DOHH2 (cell line): ENCODE data around the gene KCNMA1.

Experiments
- H3F3A ChIP-seq: fragments of 200-600 bp; sonication (generic), shearing (Covaris generic); 2 replicates; pipeline ENCODE4 v1.6.0; 2016; ENCODE audit warnings: antibody characterized with exemption, mild to moderate bottlenecking; ENCODE audit not compliant: control insufficient read depth, insufficient read depth
- H3K27ac ChIP-seq: fragments of 200-600 bp; sonication (generic); 2 replicates; pipeline ENCODE4 v1.5.1; 2014; ENCODE audit warnings: low read depth, mild to moderate bottlenecking, low read length, moderate library complexity
- H3K27me3 ChIP-seq: fragments of 200-600 bp; sonication (generic); 2 replicates; pipeline ENCODE4 v1.6.1; 2014; ENCODE audit warnings: mild to moderate bottlenecking, low read length, mixed read lengths; ENCODE audit not compliant: control insufficient read depth
- H3K36me3 ChIP-seq: fragments of 200-600 bp; sonication (generic); 2 replicates; pipeline ENCODE4 v1.6.1; 2014; ENCODE audit warnings: mild to moderate bottlenecking, low read length, moderate library complexity, mixed read lengths; ENCODE audit not compliant: control insufficient read depth
- H3K4me1 ChIP-seq: fragments of 200-600 bp; sonication (generic); 2 replicates; pipeline ENCODE4 v1.6.1; 2014; ENCODE audit warnings: mild to moderate bottlenecking, low read length, mixed read lengths; ENCODE audit not compliant: control insufficient read depth
- H3K4me2 ChIP-seq: fragments of 200-600 bp; sonication (generic); 2 replicates; pipeline ENCODE4 v1.6.0; 2014; ENCODE audit warnings: mild to moderate bottlenecking, low read length, moderate library complexity
- H3K4me3 ChIP-seq: fragments of 200-600 bp; sonication (generic); 2 replicates; pipeline ENCODE4 v1.5.1; 2014; ENCODE audit warnings: mild to moderate bottlenecking, low read length, mixed read lengths
- H3K79me2 ChIP-seq: fragments of 200-600 bp; sonication (generic); 2 replicates; pipeline ENCODE4 v1.6.1; 2014; ENCODE audit warnings: mild to moderate bottlenecking, low read length, mixed read lengths; ENCODE audit not compliant: control insufficient read depth
- H3K9me2 ChIP-seq: fragments of 200-600 bp; sonication (generic); replicated peaks from 2 replicates; pipeline ENCODE4 v1.6.1; 2014; ENCODE audit warnings: mild to moderate bottlenecking, low read length, mixed read lengths; ENCODE audit not compliant: control insufficient read depth
- H3K9me3 ChIP-seq: fragments of 200-600 bp; sonication (generic); 2 replicates; pipeline ENCODE4 v1.6.1; 2014; ENCODE audit warnings: antibody characterized with exemption, low read length, mixed read lengths; ENCODE audit not compliant: control insufficient read depth, insufficient read depth
- H4K20me1 ChIP-seq: fragments of 200-600 bp; sonication (generic); 2 replicates; pipeline ENCODE4 v1.6.0; 2014; ENCODE audit warnings: low read depth, mild to moderate bottlenecking, antibody characterized with exemption, low read length, moderate library complexity; ENCODE audit not compliant: control insufficient read depth, insufficient read depth
- EZH2phosphoT487 ChIP-seq: fragments of 200-600 bp; sonication (generic); IDR thresholded peaks from 2 replicates; pipeline ENCODE4 v1.6.1; 2017; ENCODE audit warnings: borderline replicate concordance, mild to moderate bottlenecking, antibody characterized with exemption, low read length, moderate library complexity, mixed read lengths
- TF ChIP-seq, protein P1 (sequence below): fragments of 200-600 bp; sonication (generic); IDR thresholded peaks from one replicate; pipeline ENCODE4 v1.5.1; 2014; ENCODE audit warnings: antibody characterized with exemption, mild to moderate bottlenecking, low read depth, low read length; ENCODE audit not compliant: poor library complexity, severe bottlenecking

Gene KCNMA1

DNA sequence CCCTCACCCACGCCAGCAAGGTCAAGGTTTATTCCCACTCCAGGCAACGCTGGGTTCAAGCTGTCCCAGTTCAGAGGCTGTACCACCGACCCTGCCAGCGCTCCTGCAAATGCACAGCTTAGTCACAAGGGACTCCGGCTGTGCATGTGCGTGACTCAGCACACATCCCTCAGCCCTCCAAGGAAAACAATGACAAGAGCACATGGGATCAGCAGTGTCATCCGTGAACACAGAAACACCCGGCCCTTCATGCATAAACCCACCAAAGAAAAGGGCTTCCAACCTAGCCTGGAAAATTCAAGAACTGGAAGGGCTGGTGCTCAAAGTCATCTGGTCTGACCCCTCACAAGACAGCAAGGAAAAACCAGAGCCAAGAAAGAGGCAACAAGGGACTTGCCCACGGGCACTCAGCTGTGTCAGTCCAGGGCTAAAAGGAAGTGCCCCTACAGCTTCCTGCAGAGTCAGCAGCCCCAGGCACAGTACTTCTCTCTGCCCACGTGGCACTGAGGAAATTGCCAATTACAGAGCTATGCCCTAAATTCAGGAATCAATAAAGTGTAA is 106.1 kb downstream of the KCNMA1 start:
- Histone ChIP-seq H3K9me3 (no peaks in the 10 kb centered on the region), H4K20me1 (no peaks in the 10 kb centered on the region), H3K4me1 (peaks cover 10% of the 10 kb centered on the region), H3K27ac (no peak overlapping the region), H3F3A (no peaks in the 10 kb centered on the region), H3K36me3 (no peaks in the 10 kb centered on the region), H3K4me3 (no peak overlapping the region), H3K4me2 (0 out of 2 replicates have a peak overlapping the region, but pooled peaks have one; percentile 20), H3K9me2 (no peaks in the 10 kb centered on the region), H3K79me2 (no peaks in the 10 kb centered on the region), H3K27me3 (peaks cover 8% of the 10 kb centered on the region)
- TF ChIP-seq EZH2phosphoT487: no peak
- TF ChIP-seq, protein P1, sequence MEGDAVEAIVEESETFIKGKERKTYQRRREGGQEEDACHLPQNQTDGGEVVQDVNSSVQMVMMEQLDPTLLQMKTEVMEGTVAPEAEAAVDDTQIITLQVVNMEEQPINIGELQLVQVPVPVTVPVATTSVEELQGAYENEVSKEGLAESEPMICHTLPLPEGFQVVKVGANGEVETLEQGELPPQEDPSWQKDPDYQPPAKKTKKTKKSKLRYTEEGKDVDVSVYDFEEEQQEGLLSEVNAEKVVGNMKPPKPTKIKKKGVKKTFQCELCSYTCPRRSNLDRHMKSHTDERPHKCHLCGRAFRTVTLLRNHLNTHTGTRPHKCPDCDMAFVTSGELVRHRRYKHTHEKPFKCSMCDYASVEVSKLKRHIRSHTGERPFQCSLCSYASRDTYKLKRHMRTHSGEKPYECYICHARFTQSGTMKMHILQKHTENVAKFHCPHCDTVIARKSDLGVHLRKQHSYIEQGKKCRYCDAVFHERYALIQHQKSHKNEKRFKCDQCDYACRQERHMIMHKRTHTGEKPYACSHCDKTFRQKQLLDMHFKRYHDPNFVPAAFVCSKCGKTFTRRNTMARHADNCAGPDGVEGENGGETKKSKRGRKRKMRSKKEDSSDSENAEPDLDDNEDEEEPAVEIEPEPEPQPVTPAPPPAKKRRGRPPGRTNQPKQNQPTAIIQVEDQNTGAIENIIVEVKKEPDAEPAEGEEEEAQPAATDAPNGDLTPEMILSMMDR: no peak

DNA sequence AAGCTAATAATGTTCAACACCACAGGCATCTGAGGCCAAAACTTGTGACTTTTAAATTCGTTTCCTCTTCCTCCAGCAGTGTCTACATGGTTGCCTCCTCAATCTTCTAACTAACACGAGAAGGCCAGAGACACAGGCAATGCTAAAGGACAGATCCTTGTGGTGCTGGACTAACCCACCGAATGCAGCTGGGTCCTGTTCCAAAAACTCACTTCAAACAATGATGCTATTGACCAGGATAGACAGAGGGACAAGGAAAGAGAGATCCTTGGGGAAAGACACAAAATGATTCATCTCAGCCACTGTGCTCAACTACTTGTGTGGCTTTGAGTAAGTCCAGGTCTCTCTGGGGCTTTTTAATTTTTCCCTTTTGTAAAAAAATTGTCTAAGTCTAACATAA is 107.6 kb downstream of the KCNMA1 start:
- Histone ChIP-seq H3F3A (no peaks in the 10 kb centered on the region), H3K9me3 (no peaks in the 10 kb centered on the region), H3K9me2 (no peaks in the 10 kb centered on the region), H3K4me3 (no peak overlapping the region), H3K4me2 (no peak overlapping the region), H3K27me3 (peaks cover 8% of the 10 kb centered on the region), H3K27ac (no peak overlapping the region), H3K79me2 (no peaks in the 10 kb centered on the region), H3K4me1 (peaks cover 10% of the 10 kb centered on the region), H3K36me3 (no peaks in the 10 kb centered on the region), H4K20me1 (no peaks in the 10 kb centered on the region)
- TF ChIP-seq, protein P1: no peak
- TF ChIP-seq EZH2phosphoT487: no peak

DNA sequence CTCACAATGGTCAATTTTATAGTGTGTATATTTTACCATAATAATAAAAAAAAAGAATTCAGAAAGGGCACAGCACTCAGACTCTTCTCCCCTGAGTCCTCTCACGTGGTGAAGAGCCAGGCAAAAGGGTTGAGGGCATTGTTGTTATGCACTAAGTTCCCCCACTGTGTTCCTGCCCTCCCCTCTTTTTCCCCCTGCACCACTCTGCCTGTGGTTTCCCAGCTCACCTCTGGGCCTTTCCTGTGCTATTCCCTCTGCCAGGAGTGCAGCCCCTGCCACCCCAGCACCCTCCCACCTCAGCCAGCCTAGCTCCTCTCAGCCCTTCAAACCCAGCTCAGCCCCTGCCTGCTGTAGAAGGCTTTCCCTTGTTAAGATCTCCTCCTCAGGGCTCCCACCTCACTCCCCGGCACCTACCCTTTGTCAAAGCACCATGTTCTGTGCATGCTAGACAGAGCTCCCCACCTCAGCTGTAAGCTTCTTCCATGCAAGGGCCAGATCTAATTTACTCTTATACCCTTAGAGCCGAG is 108.5 kb downstream of the KCNMA1 start:
- no peaks in the 10 kb centered on the region for H3K9me3 ChIP-seq
- no peaks in the 10 kb centered on the region for H3F3A ChIP-seq
- H3K79me2 ChIP-seq: no peaks in the 10 kb centered on the region
- no peaks in the 10 kb centered on the region for H3K36me3 ChIP-seq
- peaks cover 10% of the 10 kb centered on the region for H3K4me1 ChIP-seq
- no peak overlapping the region for H3K4me2 ChIP-seq
- H4K20me1 ChIP-seq: no peaks in the 10 kb centered on the region
- H3K4me3 ChIP-seq: no peak overlapping the region
- H3K27ac ChIP-seq: no peak overlapping the region
- H3K9me2 ChIP-seq: no peaks in the 10 kb centered on the region
- TF ChIP-seq, protein P1: no peak
- TF ChIP-seq EZH2phosphoT487: no peak
- peaks cover 8% of the 10 kb centered on the region for H3K27me3 ChIP-seq
